ENCODE results near the gene OOSP3. TPM values are rescaled to one million over a fixed set of nuclear protein-coding genes. Genes with fewer than 3 reads are reported as not detected.
"Not testable (repeated sequence)": the region's sequence is repeated elsewhere in the genome, so short reads cannot be mapped to it uniquely, and the experiment has no call there.

The OOSP3 gene
- total and polyA plus RNA-seq, 2 donors (not counting 1 experiment from before 2014, with no cell fraction given), result not detected

GRCh38 chr11:59901306-59901705 is 22.7 kb downstream of the OOSP3 start:
- intact Hi-C loops (cut with micrococcal nuclease), result no loop called here
- Mint-ChIP-seq H3K27me3 (peaks cover 7% of the 10 kb centered on the region), H3K27ac (no peak overlapping the region), H3K4me3 (no peak overlapping the region), H3K4me1 (no peaks in the 10 kb centered on the region), H3K9me3 (ENCODE audit: insufficient read depth) (no peaks in the 10 kb centered on the region)
- peaks cover 0 to 9% (median 4%) of the 10 kb centered on the region in 3 donors for H3K9me3 ChIP-seq (ENCODE audit: control extremely low read depth in 1 of 3, control insufficient read depth in 2 of 3, insufficient read depth in 1 of 3, low read length in 2 of 3)
- no peaks in the 10 kb centered on the region for H3K4me1 ChIP-seq (ENCODE audit: control insufficient read depth in 2 of 2, insufficient read depth in 2 of 2, low read length in 2 of 2)
- no peak overlapping the region for H3K9ac ChIP-seq (ENCODE audit: low read length)
- no peaks in the 10 kb centered on the region for H3K36me3 ChIP-seq (replicated peaks in 1 of 2; ENCODE audit: control extremely low read depth in 1 of 2, control insufficient read depth in 1 of 2, extremely low read depth in 1 of 2, insufficient read depth in 2 of 2, low read length in 1 of 2)
- H3K4me3 ChIP-seq (ENCODE audit: control extremely low read depth in 1 of 5, extremely low read depth in 1 of 5, insufficient read depth in 1 of 5, low read depth in 2 of 5, low read length in 4 of 5), result no peak overlapping the region
- WGBS (ENCODE audit: insufficient coverage), result no CpG with 5 or more reads among the region's 1 CpG
- TF ChIP-seq EZH2 (IDR thresholded peaks at IDR 0.05; ENCODE audit: borderline replicate concordance, insufficient read depth, low read depth, low read length, poor library complexity, severe bottlenecking) (no peak), CTCF (IDR thresholded peaks at IDR 0.05) (no peak)
- no peak overlapping the region for H2AFZ ChIP-seq (ENCODE audit: insufficient read depth, low read depth, low read length, poor library complexity, severe bottlenecking)
- H3K27me3 ChIP-seq (replicated peaks in 1 of 4; ENCODE audit: control extremely low read depth in 1 of 4, control insufficient read depth in 3 of 4, insufficient read depth in 4 of 4, low read length in 3 of 4), result no peaks in the 10 kb centered on the region
- CTCF ChIA-PET, result no interaction called here
- DNase-seq, result no peak
- no peak for ATAC-seq (ENCODE audit: low read depth)
- POLR2A ChIA-PET, result no interaction called here
- H3K27ac ChIP-seq (ENCODE audit: low read length in 2 of 2), result no peak overlapping the region
- H4K20me1 ChIP-seq (ENCODE audit: control insufficient read depth, insufficient read depth, low read length, poor library complexity, severe bottlenecking), result no peaks in the 10 kb centered on the region
- no peaks in the 10 kb centered on the region for H3K79me2 ChIP-seq (ENCODE audit: control insufficient read depth, insufficient read depth, low read length)
- H3K4me2 ChIP-seq (replicated peaks; ENCODE audit: low read depth, low read length, poor library complexity, severe bottlenecking), result no peak overlapping the region

GRCh38 chr11:59903569-59903968 is 25.0 kb downstream of the OOSP3 start:
- WGBS (ENCODE audit: insufficient coverage), result no CpG with 5 or more reads among the region's 2 CpGs

More at GRCh38 chr11:59903569-59903968, 25.0 kb downstream of the OOSP3 start:
- H3K9me3 Mint-ChIP-seq (ENCODE audit: insufficient read depth); H2AFZ ChIP-seq (ENCODE audit: insufficient read depth, low read depth, low read length, poor library complexity, severe bottlenecking); H3K27ac ChIP-seq (ENCODE audit: low read length in 2 of 2); H3K4me2 ChIP-seq (replicated peaks; ENCODE audit: low read depth, low read length, poor library complexity, severe bottlenecking); H3K4me3 Mint-ChIP-seq; H3K4me1 Mint-ChIP-seq; CTCF ChIA-PET; DNase-seq; H4K20me1 ChIP-seq (ENCODE audit: control insufficient read depth, insufficient read depth, low read length, poor library complexity, severe bottlenecking); H3K9me3 ChIP-seq (ENCODE audit: control extremely low read depth in 1 of 3, control insufficient read depth in 2 of 3, insufficient read depth in 1 of 3, low read length in 2 of 3); H3K27me3 ChIP-seq (replicated peaks in 1 of 4; ENCODE audit: control extremely low read depth in 1 of 4, control insufficient read depth in 3 of 4, insufficient read depth in 4 of 4, low read length in 3 of 4); H3K4me1 ChIP-seq (ENCODE audit: control insufficient read depth in 2 of 2, insufficient read depth in 2 of 2, low read length in 2 of 2); H3K27ac Mint-ChIP-seq; H3K4me3 ChIP-seq (ENCODE audit: control extremely low read depth in 1 of 5, extremely low read depth in 1 of 5, insufficient read depth in 1 of 5, low read depth in 2 of 5, low read length in 4 of 5); POLR2A ChIA-PET; H3K27me3 Mint-ChIP-seq; H3K9ac ChIP-seq (ENCODE audit: low read length); H3K79me2 ChIP-seq (ENCODE audit: control insufficient read depth, insufficient read depth, low read length); intact Hi-C loops (cut with micrococcal nuclease); ATAC-seq (ENCODE audit: low read depth); H3K36me3 ChIP-seq (replicated peaks in 1 of 2; ENCODE audit: control extremely low read depth in 1 of 2, control insufficient read depth in 1 of 2, extremely low read depth in 1 of 2, insufficient read depth in 2 of 2, low read length in 1 of 2): not testable (repeated sequence)

Data from B cell (primary cell).